Mesenchymal stem cell (in vitro differentiated cells and primary cell): ENCODE measurements around the gene PDCD1LG2.
A peak's percentile ranks its signal among the peaks of the same experiment; 100 is the strongest.
"Not testable (repeated sequence)": the region's sequence is repeated elsewhere in the genome, so short reads cannot be mapped to it uniquely, and the experiment has no call there.

Experiments used
- DNase-seq: peaks from one replicate; pipeline ENCODE4 v3.0.0-alpha.2; 2013
- H2AFZ ChIP-seq: one replicate; pipeline ENCODE4 v1.6.1; 2013; ENCODE audit warnings: low read depth, mild to moderate bottlenecking, control low read depth, inconsistent platforms, low read length, moderate library complexity
- H2AK5ac ChIP-seq: 2 replicates; pipeline ENCODE4 v1.6.1; 2013; ENCODE audit warnings: low read length, moderate library complexity, mild to moderate bottlenecking, inconsistent platforms; ENCODE audit not compliant: severe bottlenecking
- H2BK120ac ChIP-seq: one replicate; pipeline ENCODE4 v1.6.1; 2013; ENCODE audit warnings: low read depth, mild to moderate bottlenecking, inconsistent platforms, low read length, moderate library complexity
- H2BK12ac ChIP-seq, 2 experiments: one replicate each; pipeline ENCODE4 v1.6.1; 2013; ENCODE audit warnings: inconsistent platforms in 2 of 2, low read length in 2 of 2, mild to moderate bottlenecking in 2 of 2, moderate library complexity in 2 of 2, control low read depth in 1 of 2
- H2BK15ac ChIP-seq: one replicate; pipeline ENCODE4 v1.6.1; 2013; ENCODE audit warnings: mild to moderate bottlenecking, low read depth, inconsistent platforms; ENCODE audit not compliant: poor library complexity, severe bottlenecking
- H2BK5ac ChIP-seq: 2 replicates; pipeline ENCODE4 v1.6.1; 2013; ENCODE audit warnings: low read depth, mild to moderate bottlenecking, low read length, control low read depth, inconsistent platforms; ENCODE audit not compliant: poor library complexity, severe bottlenecking
- H3K14ac ChIP-seq, 2 experiments: one replicate each; pipeline ENCODE4 v1.6.1; 2013; ENCODE audit warnings: inconsistent platforms in 2 of 2, low read length in 2 of 2, control low read depth in 1 of 2, mild to moderate bottlenecking in 1 of 2, moderate library complexity in 1 of 2
- H3K18ac ChIP-seq, 2 experiments: one replicate each; pipeline ENCODE4 v1.6.1; 2013; ENCODE audit warnings: inconsistent platforms in 2 of 2, low read length in 2 of 2, control low read depth in 1 of 2, low read depth in 1 of 2, mild to moderate bottlenecking in 1 of 2
- H3K23ac ChIP-seq, 2 experiments: one replicate each; pipeline ENCODE4 v1.6.1; 2013; ENCODE audit warnings: inconsistent platforms in 2 of 2, low read length in 2 of 2, mild to moderate bottlenecking in 2 of 2, moderate library complexity in 2 of 2, control low read depth in 1 of 2
- H3K27ac ChIP-seq: 2 replicates; pipeline ENCODE4 v1.5.1; 2013; ENCODE audit warnings: mild to moderate bottlenecking, moderate library complexity, low read length, control low read depth, inconsistent platforms; ENCODE audit not compliant: poor library complexity, severe bottlenecking
- H3K27me3 ChIP-seq, 2 experiments: 2 replicates each; pipeline versions ENCODE4 v1.6.1 to v1.7.0; 2013; ENCODE audit warnings: low read length in 2 of 2, mild to moderate bottlenecking in 2 of 2, moderate library complexity in 2 of 2, control low read depth in 1 of 2, inconsistent platforms in 1 of 2; ENCODE audit not compliant: control insufficient read depth in 1 of 2, insufficient read depth in 1 of 2
- H3K36me3 ChIP-seq, 2 experiments: 2 replicates each; pipeline versions ENCODE4 v1.6.1 to v1.7.0; 2013; ENCODE audit warnings: low read length in 2 of 2, control low read depth in 1 of 2, inconsistent platforms in 1 of 2, low read depth in 1 of 2, mild to moderate bottlenecking in 1 of 2; ENCODE audit not compliant: insufficient read depth in 2 of 2, control insufficient read depth in 1 of 2
- H3K4ac ChIP-seq, 2 experiments: one replicate each; pipeline ENCODE4 v1.6.1; 2013; ENCODE audit warnings: inconsistent platforms in 2 of 2, low read length in 2 of 2, mild to moderate bottlenecking in 2 of 2, moderate library complexity in 2 of 2, control low read depth in 1 of 2, low read depth in 1 of 2
- H3K4me1 ChIP-seq: 2 replicates; pipeline ENCODE4 v1.6.1; 2013; ENCODE audit warnings: low read depth, low read length, control low read depth; ENCODE audit not compliant: control insufficient read depth, insufficient read depth
- H3K4me2 ChIP-seq: 2 replicates; pipeline ENCODE4 v1.6.1; 2013; ENCODE audit warnings: low read length, mild to moderate bottlenecking, inconsistent platforms; ENCODE audit not compliant: poor library complexity, severe bottlenecking
- H3K4me3 ChIP-seq, 2 experiments: 2 replicates each; pipeline versions ENCODE4 v1.5.1 to v1.7.0; 2013; ENCODE audit warnings: low read length in 2 of 2, mild to moderate bottlenecking in 2 of 2, control low read depth in 1 of 2, low read depth in 1 of 2; ENCODE audit not compliant: insufficient read depth in 1 of 2
- H3K79me1 ChIP-seq: replicated peaks from 2 replicates; pipeline ENCODE4 v1.6.1; 2013; ENCODE audit warnings: mild to moderate bottlenecking, control low read depth, low read length, inconsistent platforms; ENCODE audit not compliant: poor library complexity, severe bottlenecking
- H3K9ac ChIP-seq: 2 replicates; pipeline ENCODE4 v1.7.0; 2013; ENCODE audit warnings: mild to moderate bottlenecking, low read length, moderate library complexity
- H3K9me3 ChIP-seq: 2 replicates; pipeline ENCODE4 v1.7.0; 2013; ENCODE audit warnings: mild to moderate bottlenecking, low read length; ENCODE audit not compliant: control insufficient read depth
- H4K8ac ChIP-seq: one replicate; pipeline ENCODE4 v1.6.1; 2013; ENCODE audit warnings: inconsistent platforms, mild to moderate bottlenecking, low read length, moderate library complexity
- H4K91ac ChIP-seq: one replicate; pipeline ENCODE4 v1.6.1; 2013; ENCODE audit warnings: mild to moderate bottlenecking, low read length, inconsistent platforms
- WGBS: methylation state at CpG from one replicate; pipeline ENCODE4 v1.1.7; 2013; ENCODE audit warnings: mixed read lengths; 5-methylcytosine and 5-hydroxymethylcytosine counted together

PDCD1LG2 gene

GRCh38 chr9:5468850-5469249, 41.5 kb upstream of the PDCD1LG2 start:
- Histone ChIP-seq H2BK15ac (no peak overlapping the region), H3K4me2 (no peak overlapping the region), H3K27ac (no peak overlapping the region), H3K18ac (no peak overlapping the region), H2AFZ (no peak overlapping the region), H3K23ac (no peak overlapping the region), H3K9me3 (no peaks in the 10 kb centered on the region), H3K79me1 (no peaks in the 10 kb centered on the region), H3K14ac (no peak overlapping the region), H3K4ac (no peak overlapping the region), H2AK5ac (no peak overlapping the region), H2BK5ac (no peak overlapping the region), H3K27me3 (no peaks in the 10 kb centered on the region), H2BK12ac (no peak overlapping the region), H3K4me3 (no peak overlapping the region), H3K4me1 (no peaks in the 10 kb centered on the region), H3K9ac (no peak overlapping the region), H2BK120ac (no peak overlapping the region), H4K8ac (no peak overlapping the region), H4K91ac (no peak overlapping the region), H3K36me3 (peaks cover 0 to 4% of the 10 kb centered on the region in 2 experiments)
- WGBS = 100% methylated on average over 1 of the region's 5 CpGs
- DNase-seq = no peak

GRCh38 chr9:5470122-5470521, 40.2 kb upstream of the PDCD1LG2 start:
- Histone ChIP-seq H3K79me1 (no peaks in the 10 kb centered on the region), H2BK12ac (no peak overlapping the region), H3K9ac (no peak overlapping the region), H3K4me3 (no peak overlapping the region), H3K36me3 (no peaks in the 10 kb centered on the region), H3K9me3 (no peaks in the 10 kb centered on the region), H3K18ac (peak overlapping the region in 1 of 2 experiments; percentile 40), H3K14ac (no peak overlapping the region), H2BK5ac (no peak overlapping the region), H3K27me3 (no peaks in the 10 kb centered on the region), H4K91ac (no peak overlapping the region), H2AK5ac (no peak overlapping the region), H3K27ac (no peak overlapping the region), H3K23ac (no peak overlapping the region), H2BK120ac (no peak overlapping the region), H3K4ac (no peak overlapping the region), H3K4me1 (no peaks in the 10 kb centered on the region), H2AFZ (no peak overlapping the region), H3K4me2 (no peak overlapping the region), H4K8ac (no peak overlapping the region), H2BK15ac (no peak overlapping the region)
- DNase-seq = no peak
- WGBS = no CpG with 5 or more reads among the region's 1 CpG

- H3K9ac ChIP-seq = no peak overlapping the region
- H2BK12ac ChIP-seq = no peak overlapping the region
Observed at GRCh38 chr9:5470816-5471215, 39.5 kb upstream of the PDCD1LG2 start.

GRCh38 chr9:5475611-5476010, 34.7 kb upstream of the PDCD1LG2 start:
- not testable (repeated sequence) for H3K9me3 ChIP-seq, H3K27me3 ChIP-seq, H3K27ac ChIP-seq, H3K18ac ChIP-seq, H3K4ac ChIP-seq, H3K23ac ChIP-seq, H3K9ac ChIP-seq, H4K8ac ChIP-seq, H2AFZ ChIP-seq, H3K36me3 ChIP-seq, H4K91ac ChIP-seq, H2BK120ac ChIP-seq, H3K4me2 ChIP-seq, H3K4me1 ChIP-seq, H3K79me1 ChIP-seq, H3K14ac ChIP-seq, H2BK15ac ChIP-seq, H2AK5ac ChIP-seq, H2BK5ac ChIP-seq, H2BK12ac ChIP-seq, DNase-seq, H3K4me3 ChIP-seq
- WGBS = 90% methylated on average over 1 of the region's 2 CpGs

More at GRCh38 chr9:5470816-5471215, 39.5 kb upstream of the PDCD1LG2 start:
- H3K4ac ChIP-seq = no peak overlapping the region
- no peak overlapping the region for H2BK120ac ChIP-seq
- no peaks in the 10 kb centered on the region for H3K36me3 ChIP-seq
- WGBS = 100% methylated on average over 2 of the region's 3 CpGs
- no peak for DNase-seq
- H3K27me3 ChIP-seq = no peaks in the 10 kb centered on the region
- no peak overlapping the region for H3K23ac ChIP-seq
- H3K4me1 ChIP-seq = no peaks in the 10 kb centered on the region
- no peaks in the 10 kb centered on the region for H3K79me1 ChIP-seq
- no peak overlapping the region for H2AFZ ChIP-seq
- H4K91ac ChIP-seq = no peak overlapping the region
- H3K27ac ChIP-seq = no peak overlapping the region
- H3K9me3 ChIP-seq = no peaks in the 10 kb centered on the region
- no peak overlapping the region for H2BK5ac ChIP-seq
- H2BK15ac ChIP-seq = no peak overlapping the region
- H2AK5ac ChIP-seq = no peak overlapping the region
- no peak overlapping the region for H3K14ac ChIP-seq
- H3K18ac ChIP-seq = no peak overlapping the region
- no peak overlapping the region for H4K8ac ChIP-seq
- H3K4me3 ChIP-seq = no peak overlapping the region
- no peak overlapping the region for H3K4me2 ChIP-seq
